Stimulated activated CD8-positive, alpha-beta memory T cell treated with anti-CD3 and anti-CD28 coated beads, Interleukin-15, amount 100 ng/mL, for 24 hours (primary cell): Measurements from ENCODE around the gene IPMK.
"Not testable (repeated sequence)": the region's sequence is repeated elsewhere in the genome, so short reads cannot be mapped to it uniquely, and the experiment has no call there.

Experiments used
- DNase-seq: peaks from one replicate; pipeline ENCODE4 v3.0.0-alpha.2; 2020; ENCODE audit warnings: low read depth

Gene IPMK

GRCh38 chr10:58220769-58221451 is 46.8 kb downstream of the IPMK start:
- no peak for DNase-seq

GRCh38 chr10:58219875-58220274 is 47.8 kb downstream of the IPMK start:
- no peak for DNase-seq

- DNase-seq = no peak
Measured at GRCh38 chr10:58217612-58218011, 50.1 kb downstream of the IPMK start.

DNA sequence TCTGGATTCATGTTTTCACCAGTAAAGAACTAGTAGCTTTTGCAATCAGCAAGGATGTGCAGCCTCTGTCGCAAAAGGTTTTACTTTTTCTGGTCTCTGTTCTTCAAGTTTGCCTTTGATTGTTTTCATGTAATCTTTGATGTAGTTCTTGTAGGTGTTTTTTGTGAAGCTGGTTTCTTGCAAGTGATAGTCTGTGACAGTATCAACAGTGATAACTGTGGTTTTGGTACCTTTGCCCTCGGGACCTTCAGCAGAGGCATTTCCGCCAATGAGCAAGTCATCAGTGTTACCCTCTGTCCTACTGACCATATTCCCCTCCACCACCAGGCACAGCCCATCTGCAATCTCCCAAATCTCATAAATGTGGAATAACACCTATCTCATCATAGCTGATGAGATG is 55.1 kb downstream of the IPMK start:
- no peak for DNase-seq

DNA sequence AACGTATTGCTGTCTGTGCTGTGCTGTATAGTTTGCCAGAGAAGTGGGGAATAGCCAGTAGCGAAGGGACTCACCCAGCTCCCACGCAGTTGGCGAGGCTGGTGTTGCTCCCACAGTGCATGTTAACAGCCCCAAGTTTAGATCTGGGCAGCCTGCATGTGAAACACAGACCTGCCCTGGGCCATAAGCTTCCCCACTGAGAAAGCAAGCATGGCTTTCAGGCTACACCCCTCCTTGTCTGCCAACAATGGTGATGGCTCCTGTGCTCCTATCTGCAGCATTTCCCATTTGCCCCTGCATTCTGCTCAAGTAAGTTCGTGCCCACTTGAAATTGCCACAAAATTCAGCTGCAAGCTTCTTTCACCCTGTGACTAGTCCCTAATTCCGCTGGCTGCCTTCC is 57.5 kb downstream of the IPMK start:
- no peak for DNase-seq

GRCh38 chr10:58209669-58210068 is 58.0 kb downstream of the IPMK start:
- no peak for DNase-seq

- DNase-seq = no peak
Measured at GRCh38 chr10:58206251-58206650, 61.4 kb downstream of the IPMK start.

DNA sequence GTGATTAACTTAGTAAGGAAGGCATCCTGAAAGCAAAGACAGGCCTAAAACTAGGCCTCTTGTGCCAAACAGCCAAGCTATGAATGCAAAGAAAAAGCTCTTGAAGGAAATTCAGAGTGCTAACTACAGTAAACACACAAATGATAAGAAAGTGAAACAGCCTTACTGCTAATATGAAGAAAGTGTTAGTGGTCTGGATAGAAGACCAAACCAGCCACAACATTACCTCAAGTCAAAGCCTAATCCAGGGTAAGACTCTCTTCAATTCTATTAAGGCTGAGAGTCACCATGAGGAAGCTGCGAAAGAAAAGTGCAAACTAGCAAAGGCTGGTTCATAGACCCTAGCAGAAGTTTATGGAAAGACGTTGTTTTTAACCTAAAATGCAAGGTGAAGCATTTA is 66.0 kb downstream of the IPMK start:
- DNase-seq = no peak

- no peak for DNase-seq
Measured at GRCh38 chr10:58189269-58189668, 78.4 kb downstream of the IPMK start.

DNA sequence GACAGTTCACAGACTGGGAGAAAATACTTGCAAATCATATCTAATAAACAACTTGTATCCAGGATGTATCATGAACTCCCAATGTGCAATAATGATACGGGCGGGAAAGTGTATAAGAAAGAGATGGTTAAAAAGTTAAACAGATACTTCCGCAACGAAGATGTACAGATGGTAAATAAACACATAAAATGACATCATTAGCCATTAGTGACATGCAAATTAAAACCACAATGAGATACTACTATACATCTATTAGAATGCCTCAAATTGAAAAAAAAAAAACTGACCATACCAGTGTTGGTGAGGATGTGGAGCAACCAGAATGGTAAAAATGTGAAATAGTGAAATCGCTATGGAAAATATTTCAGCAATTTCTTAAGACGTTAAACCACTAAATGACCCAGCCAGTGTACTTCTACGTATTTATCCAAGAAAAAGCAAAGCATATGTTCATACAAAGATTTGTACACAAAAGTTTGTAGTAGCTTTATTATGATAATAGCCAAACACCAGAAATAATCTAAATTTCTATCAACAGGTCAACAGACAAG is 83.5 kb downstream of the IPMK start:
- DNase-seq = no peak

- DNase-seq = no peak
Measured at GRCh38 chr10:58180666-58181065, 87.0 kb downstream of the IPMK start.

GRCh38 chr10:58179238-58179637 is 88.5 kb downstream of the IPMK start:
- no peak for DNase-seq

DNA sequence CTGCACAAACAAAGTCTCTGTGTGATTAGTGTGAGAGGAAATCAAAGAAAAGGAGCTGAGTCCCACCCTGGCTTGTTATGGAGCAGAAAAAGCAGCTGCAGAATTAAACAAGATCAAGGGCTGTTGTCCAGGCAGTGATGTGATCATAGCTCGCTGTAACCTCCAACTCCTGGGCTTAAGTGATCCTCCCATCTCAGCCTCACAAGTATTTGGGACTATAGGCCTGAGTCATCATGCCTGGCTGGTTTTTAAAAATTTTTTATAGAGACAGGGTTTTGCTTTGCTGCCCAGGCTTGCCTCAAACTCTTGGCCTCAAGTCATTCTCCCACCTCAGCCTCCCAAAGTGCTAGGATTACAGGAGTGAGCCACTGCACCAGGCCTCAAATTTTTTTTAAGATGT is 88.9 kb downstream of the IPMK start:
- no peak for DNase-seq

DNA sequence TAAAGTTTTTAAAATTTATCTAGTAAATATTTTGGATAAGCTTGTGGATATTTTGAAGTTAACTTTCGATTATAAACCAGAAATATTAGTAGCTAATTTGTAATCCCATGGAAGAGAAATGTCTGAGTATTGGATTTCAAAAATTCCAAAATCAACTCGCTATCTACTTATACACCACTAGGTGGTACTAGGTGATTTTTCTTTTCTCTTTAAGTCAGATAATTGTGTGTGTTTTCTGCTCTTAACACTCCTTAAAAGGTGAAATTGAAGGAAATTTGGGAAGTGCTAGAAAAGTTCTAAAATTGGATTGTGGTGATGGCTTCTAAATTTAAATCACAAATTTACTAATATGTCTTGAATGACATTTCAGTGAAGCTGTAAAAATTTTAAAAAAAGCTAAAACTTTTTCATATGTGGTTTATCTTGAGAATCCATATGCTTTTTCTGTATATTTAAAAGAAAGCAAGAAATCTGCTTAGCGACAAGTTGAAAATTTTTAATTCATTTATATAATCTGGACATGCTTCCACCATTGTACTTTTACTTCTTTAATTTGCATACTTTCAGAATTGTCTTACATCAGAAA is 90.2 kb downstream of the IPMK start:
- DNase-seq = no peak

DNA sequence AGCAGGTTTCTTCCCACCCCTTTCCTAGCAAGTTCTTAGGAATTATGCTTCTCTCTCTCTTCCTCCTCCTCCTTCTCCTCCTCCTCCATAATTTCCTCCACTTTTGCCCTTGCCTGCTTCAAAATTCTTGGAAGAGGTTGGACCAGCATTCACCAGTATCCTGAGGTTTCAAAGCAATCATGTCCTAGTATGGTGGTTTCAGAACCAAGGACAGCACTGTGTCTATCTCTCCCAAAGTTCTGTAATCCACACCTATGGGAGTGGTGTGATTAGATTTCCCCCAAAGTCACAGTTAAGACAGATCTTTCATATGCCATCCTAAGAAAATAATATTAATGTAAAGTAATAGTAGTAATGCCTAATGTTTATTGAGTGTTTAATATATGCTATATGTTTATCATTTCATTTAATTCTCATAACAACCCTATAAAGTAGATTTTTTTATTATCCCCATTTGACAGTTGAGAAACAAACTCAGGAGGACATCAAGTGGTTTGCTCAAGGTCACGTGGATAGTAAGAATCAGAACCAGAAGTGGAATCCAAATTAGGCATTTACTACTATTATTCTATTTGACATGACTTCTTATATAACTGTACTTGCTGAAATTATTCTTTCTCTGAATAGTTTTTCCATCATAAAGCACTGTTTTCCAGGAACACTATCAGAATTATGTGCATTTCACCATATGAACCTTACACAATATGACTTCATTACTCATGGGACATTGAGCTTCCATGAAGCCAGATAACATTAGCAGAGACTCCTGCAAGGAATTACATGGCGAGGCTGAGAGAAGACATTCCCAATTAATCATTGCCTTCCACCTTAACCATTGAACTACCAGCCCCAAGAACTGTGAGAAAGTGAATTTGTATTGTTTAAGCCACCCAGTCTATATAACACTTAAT is 91.4 kb downstream of the IPMK start:
- no peak for DNase-seq

- DNase-seq = no peak
Measured at GRCh38 chr10:58174831-58175230, 92.9 kb downstream of the IPMK start.

DNA sequence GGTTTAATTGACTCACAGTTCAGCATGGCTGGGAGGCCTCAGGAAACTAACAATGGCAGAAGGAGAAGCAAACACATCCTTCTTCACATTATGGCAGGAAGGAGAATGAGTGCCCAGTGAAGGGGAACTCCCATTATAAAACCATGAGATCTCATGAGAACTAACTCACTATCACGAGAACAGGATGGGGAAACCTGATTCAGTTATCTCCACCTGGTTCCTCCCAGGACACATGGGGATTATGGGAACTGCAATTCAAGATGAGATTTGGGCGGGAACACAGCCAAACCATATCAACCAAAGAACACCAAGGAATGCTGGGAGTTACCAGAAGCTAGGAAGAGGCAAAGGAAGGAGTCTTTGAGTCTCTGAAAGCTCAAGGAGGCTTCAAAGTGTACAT is 94.3 kb downstream of the IPMK start:
- DNase-seq = no peak

- no peak for DNase-seq
Measured at GRCh38 chr10:58171146-58171545, 96.5 kb downstream of the IPMK start.

GRCh38 chr10:58164517-58164916 is 103.2 kb downstream of the IPMK start:
- DNase-seq = no peak

GRCh38 chr10:58158806-58159205 is 108.9 kb downstream of the IPMK start:
- DNase-seq = no peak

- no peak for DNase-seq
Measured at GRCh38 chr10:58157076-58157766, 110.5 kb downstream of the IPMK start.

DNA sequence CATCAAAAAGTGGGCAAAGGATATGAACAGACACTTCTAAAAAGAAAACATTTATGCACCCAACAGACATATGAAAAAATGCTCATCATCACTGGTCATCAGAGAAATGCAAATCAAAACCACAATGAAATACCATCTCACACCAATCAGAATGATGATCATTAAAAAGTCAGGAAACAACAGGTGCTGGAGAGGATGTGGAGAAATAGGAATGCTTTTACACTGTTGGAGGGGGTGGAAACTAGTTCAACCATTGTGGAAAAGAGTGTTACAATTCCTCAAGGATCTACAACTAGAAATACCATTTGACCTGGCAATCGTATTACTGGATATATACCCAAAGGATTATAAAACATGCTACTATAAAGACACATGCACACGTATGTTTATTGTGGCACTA is 111.8 kb downstream of the IPMK start:
- DNase-seq = not testable (repeated sequence)
